Transverse colon (tissue), 4 donors: Measurements from ENCODE around the gene GBP6.

Experiments used
- CTCF ChIP-seq, 5 experiments: fragments of 200-600 bp in 3 of 5; fragments of 450-650 bp in 2 of 5; sonication (generic) in 3 of 5; IDR thresholded peaks; 1 replicate in 2 of 5; 2 replicates in 3 of 5; pipeline ENCODE4 v1.5.1; 2016 to 2017; ENCODE audit warnings: antibody characterized with exemption in 5 of 5, inconsistent platforms in 3 of 5, mild to moderate bottlenecking in 2 of 5, moderate library complexity in 1 of 5
- POLR2A ChIP-seq: fragments of 450-650 bp; IDR thresholded peaks from one replicate; pipeline ENCODE4 v1.6.1; 2016; ENCODE audit warnings: antibody characterized with exemption, mild to moderate bottlenecking, moderate library complexity
- POLR2AphosphoS5 ChIP-seq, 3 donors: sonication (generic); formaldehyde crosslinking; IDR thresholded peaks; one replicate each; pipeline ENCODE4 v1.6.1; 2016; ENCODE audit warnings: antibody characterized with exemption in 3 of 3

GRCh38 chr1:89381618-89382017, 17.8 kb downstream of the GBP6 start:
- no peak for TF ChIP-seq POLR2AphosphoS5 (IDR thresholded peaks at IDR 0.05)
- no peak for TF ChIP-seq POLR2A
- no peak for TF ChIP-seq CTCF (IDR thresholded peaks at IDR 0.05)
